OCI-LY7 (cell line): Measurements from ENCODE around the gene DESI1.

Source experiments
- CTCF ChIP-seq: fragments of 200-600 bp; sonication (generic); conservative IDR thresholded peaks from 2 replicates; pipeline ENCODE4 v1.5.1; 2014; ENCODE audit warnings: mild to moderate bottlenecking, antibody characterized with exemption, low read length, moderate library complexity, mixed read lengths
- EZH2phosphoT487 ChIP-seq: fragments of 200-600 bp; sonication (generic); IDR thresholded peaks from 2 replicates; pipeline ENCODE4 v1.6.1; 2018; ENCODE audit warnings: low read depth, borderline replicate concordance, mild to moderate bottlenecking, mixed run types, antibody characterized with exemption, low read length, moderate library complexity, mixed read lengths

DNA sequence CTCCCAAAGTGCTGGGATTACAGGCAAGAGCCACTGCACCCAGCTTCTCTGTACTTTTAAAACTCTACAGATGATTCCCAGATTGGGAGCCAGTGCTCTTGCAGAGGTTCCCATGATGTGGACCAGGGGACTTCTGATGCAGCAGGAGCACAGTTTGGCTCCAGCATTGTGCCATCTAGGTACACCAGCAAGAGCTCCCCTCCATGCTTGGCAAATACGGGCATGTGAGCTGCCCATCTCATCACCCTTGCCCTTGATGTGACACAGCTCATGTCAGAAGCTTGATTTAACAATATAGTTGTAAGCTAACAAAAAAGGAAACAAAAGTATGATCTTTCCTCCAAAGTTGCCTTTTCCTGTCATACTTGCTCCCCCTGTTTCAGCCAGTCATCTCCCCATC, 39.1 kb upstream of the DESI1 start:
- no peak for TF ChIP-seq CTCF
- no peak for TF ChIP-seq EZH2phosphoT487
